Astrocyte (in vitro differentiated cells and primary cell): Measurements from ENCODE around the gene ERICH6. TPM values are rescaled to one million over a fixed set of nuclear protein-coding genes. Genes with fewer than 3 reads are reported as not detected.

Source experiments
- DNase-seq: peaks from one replicate; pipeline ENCODE4 v3.0.0-alpha.2; 2010; ENCODE audit warnings: low read depth
- FAIRE-seq: peaks from 2 replicates; lab custom pipeline; 2011; peaks lifted over from hg19 to GRCh38; lab: Jason Lieb, UNC
- H2AFZ ChIP-seq: 2 replicates; pipeline ENCODE4 v1.6.0; 2012; ENCODE audit warnings: low read depth, low read length, inconsistent platforms
- H3K27ac ChIP-seq: 2 replicates; pipeline ENCODE4 v1.5.1; 2011; ENCODE audit warnings: low read depth, low read length, inconsistent platforms
- H3K27me3 ChIP-seq: 2 replicates; pipeline ENCODE4 v1.6.0; 2011; ENCODE audit warnings: low read length, inconsistent platforms; ENCODE audit not compliant: insufficient read depth
- H3K36me3 ChIP-seq: 2 replicates; pipeline ENCODE4 v1.5.1; 2011; ENCODE audit warnings: low read length, inconsistent platforms; ENCODE audit not compliant: insufficient read depth
- H3K4me1 ChIP-seq: 2 replicates; pipeline ENCODE4 v1.5.1; 2011; ENCODE audit warnings: low read length, inconsistent platforms; ENCODE audit not compliant: insufficient read depth
- H3K4me2 ChIP-seq: 2 replicates; pipeline ENCODE4 v1.6.0; 2012; ENCODE audit warnings: low read length, inconsistent platforms
- H3K4me3 ChIP-seq: 2 replicates; pipeline ENCODE4 v1.5.1; 2011; ENCODE audit warnings: low read depth, mild to moderate bottlenecking, low read length, inconsistent platforms; ENCODE audit not compliant: insufficient read depth
- H3K79me2 ChIP-seq: 2 replicates; pipeline ENCODE4 v1.6.0; 2012; ENCODE audit warnings: mild to moderate bottlenecking, low read length, inconsistent platforms; ENCODE audit not compliant: insufficient read depth
- H3K9ac ChIP-seq: 2 replicates; pipeline ENCODE4 v1.6.0; 2012; ENCODE audit warnings: mild to moderate bottlenecking, low read length, inconsistent platforms
- H3K9me3 ChIP-seq: 2 replicates; pipeline ENCODE4 v1.5.1; 2012; ENCODE audit warnings: low read depth, mild to moderate bottlenecking, low read length, inconsistent platforms; ENCODE audit not compliant: insufficient read depth
- H4K20me1 ChIP-seq: 2 replicates; pipeline ENCODE4 v1.6.0; 2012; ENCODE audit warnings: low read length, inconsistent platforms; ENCODE audit not compliant: insufficient read depth
- H3K27ac Mint-ChIP-seq: one replicate; pipeline ENCODE4 v1.8.0; 2021; ENCODE audit warnings: mild to moderate bottlenecking, mixed read lengths; ENCODE audit not compliant: unreplicated experiment
- H3K27me3 Mint-ChIP-seq: one replicate; pipeline ENCODE4 v1.8.0; 2021; ENCODE audit warnings: low read depth, mixed read lengths; ENCODE audit not compliant: unreplicated experiment
- H3K36me3 Mint-ChIP-seq: one replicate; pipeline ENCODE4 v1.8.0; 2021; ENCODE audit warnings: low read depth, mixed read lengths; ENCODE audit not compliant: unreplicated experiment
- H3K4me1 Mint-ChIP-seq: one replicate; pipeline ENCODE4 v1.8.0; 2021; ENCODE audit warnings: low read depth, mixed read lengths; ENCODE audit not compliant: unreplicated experiment
- H3K4me3 Mint-ChIP-seq: one replicate; pipeline ENCODE4 v1.8.0; 2021; ENCODE audit warnings: mild to moderate bottlenecking, moderate library complexity, mixed read lengths; ENCODE audit not compliant: unreplicated experiment
- H3K9me3 Mint-ChIP-seq: one replicate; pipeline ENCODE4 v1.8.0; 2021; ENCODE audit warnings: mild to moderate bottlenecking, mixed read lengths; ENCODE audit not compliant: unreplicated experiment
- CTCF ChIP-seq: IDR thresholded peaks from 2 replicates; pipeline ENCODE4 v1.5.1; 2011; ENCODE audit warnings: low read depth, mild to moderate bottlenecking, inconsistent platforms, low read length, moderate library complexity; ENCODE audit not compliant: insufficient read depth
- EZH2 ChIP-seq: IDR thresholded peaks from 2 replicates; pipeline ENCODE4 v1.6.1; 2012; ENCODE audit warnings: mild to moderate bottlenecking, low read length, inconsistent platforms; ENCODE audit not compliant: insufficient read depth
- total RNA-seq: library from RNA; stranded (reverse); gene quantifications from 2 replicates; pipeline ENCODE4 v1.2.1, GENCODE V29; 2021

ERICH6 gene
- total RNA-seq, 1 donor from 2014 or later, result 0.09 TPM

GRCh38 chr3:150742141-150742523 lies 38.4 kb upstream of the ERICH6 start:
- no peaks in the 10 kb centered on the region for H3K27me3 ChIP-seq
- peaks cover 16% of the 10 kb centered on the region for H3K36me3 Mint-ChIP-seq
- no peak overlapping the region for H3K9ac ChIP-seq
- H3K4me1 ChIP-seq, result peaks cover 30% of the 10 kb centered on the region
- no peak overlapping the region for H3K4me3 ChIP-seq
- H3K4me1 Mint-ChIP-seq, result peaks cover 73% of the 10 kb centered on the region
- no peak overlapping the region for H3K4me2 ChIP-seq
- no peak overlapping the region for H3K27ac ChIP-seq
- H2AFZ ChIP-seq, result no peak overlapping the region
- DNase-seq, result no peak
- no peaks in the 10 kb centered on the region for H3K9me3 Mint-ChIP-seq
- H3K27me3 Mint-ChIP-seq, result no peaks in the 10 kb centered on the region
- no peaks in the 10 kb centered on the region for H3K36me3 ChIP-seq
- peaks cover 53% of the 10 kb centered on the region for H3K79me2 ChIP-seq
- H3K4me3 Mint-ChIP-seq, result no peak overlapping the region
- no peak for FAIRE-seq
- H3K27ac Mint-ChIP-seq, result peak overlapping the region; percentile 62
- TF ChIP-seq CTCF (no peak), EZH2 (no peak)
- no peaks in the 10 kb centered on the region for H3K9me3 ChIP-seq
- peaks cover 50% of the 10 kb centered on the region for H4K20me1 ChIP-seq

- Mint-ChIP-seq H3K27ac (no peak overlapping the region), H3K4me1 (peaks cover 73% of the 10 kb centered on the region), H3K27me3 (no peaks in the 10 kb centered on the region), H3K4me3 (no peak overlapping the region), H3K9me3 (no peaks in the 10 kb centered on the region), H3K36me3 (peaks cover 16% of the 10 kb centered on the region)
- Histone ChIP-seq H3K36me3 (no peaks in the 10 kb centered on the region), H3K79me2 (peaks cover 47% of the 10 kb centered on the region), H3K27me3 (no peaks in the 10 kb centered on the region), H4K20me1 (peaks cover 45% of the 10 kb centered on the region), H3K9me3 (no peaks in the 10 kb centered on the region), H3K27ac (no peak overlapping the region), H3K4me3 (no peak overlapping the region), H3K4me2 (no peak overlapping the region), H2AFZ (no peak overlapping the region), H3K9ac (no peak overlapping the region), H3K4me1 (peaks cover 30% of the 10 kb centered on the region)
- DNase-seq (peak; percentile 48), FAIRE-seq (no peak)
- TF ChIP-seq EZH2 (no peak), CTCF (no peak)
Observed at GRCh38 chr3:150741497-150742140, 37.9 kb upstream of the ERICH6 start.

- no peak overlapping the region for H2AFZ ChIP-seq
- DNase-seq (no peak), FAIRE-seq (no peak)
- TF ChIP-seq EZH2 (no peak), CTCF (no peak)
- H3K4me1 ChIP-seq, result peaks cover 30% of the 10 kb centered on the region
- H3K79me2 ChIP-seq, result peaks cover 40% of the 10 kb centered on the region
- peaks cover 3% of the 10 kb centered on the region for H3K9me3 Mint-ChIP-seq
- no peak overlapping the region for H3K27ac ChIP-seq
- peaks cover 74% of the 10 kb centered on the region for H3K4me1 Mint-ChIP-seq
- H3K36me3 Mint-ChIP-seq, result peaks cover 18% of the 10 kb centered on the region
- peaks cover 38% of the 10 kb centered on the region for H4K20me1 ChIP-seq
- no peak overlapping the region for H3K4me2 ChIP-seq
- no peak overlapping the region for H3K9ac ChIP-seq
- no peaks in the 10 kb centered on the region for H3K27me3 ChIP-seq
- H3K9me3 ChIP-seq, result no peaks in the 10 kb centered on the region
- H3K36me3 ChIP-seq, result no peaks in the 10 kb centered on the region
- peak overlapping the region; percentile 41 for H3K27ac Mint-ChIP-seq
- H3K4me3 ChIP-seq, result no peak overlapping the region
- no peak overlapping the region for H3K4me3 Mint-ChIP-seq
- H3K27me3 Mint-ChIP-seq, result no peaks in the 10 kb centered on the region
Observed at GRCh38 chr3:150740733-150741496, 37.2 kb upstream of the ERICH6 start.
